ENCODE results near the gene GSS. TPM values are rescaled to one million over a fixed set of nuclear protein-coding genes. Genes with fewer than 3 reads are reported as not detected.
A peak's percentile ranks its signal among the peaks of the same experiment; 100 is the strongest.

Gene GSS
- total and polyA plus RNA-seq, 2 of the 8 experiments (the other 6 are each of a cell fraction or from before 2014, with no cell fraction given) = 34.6 to 43.2 TPM

DNA sequence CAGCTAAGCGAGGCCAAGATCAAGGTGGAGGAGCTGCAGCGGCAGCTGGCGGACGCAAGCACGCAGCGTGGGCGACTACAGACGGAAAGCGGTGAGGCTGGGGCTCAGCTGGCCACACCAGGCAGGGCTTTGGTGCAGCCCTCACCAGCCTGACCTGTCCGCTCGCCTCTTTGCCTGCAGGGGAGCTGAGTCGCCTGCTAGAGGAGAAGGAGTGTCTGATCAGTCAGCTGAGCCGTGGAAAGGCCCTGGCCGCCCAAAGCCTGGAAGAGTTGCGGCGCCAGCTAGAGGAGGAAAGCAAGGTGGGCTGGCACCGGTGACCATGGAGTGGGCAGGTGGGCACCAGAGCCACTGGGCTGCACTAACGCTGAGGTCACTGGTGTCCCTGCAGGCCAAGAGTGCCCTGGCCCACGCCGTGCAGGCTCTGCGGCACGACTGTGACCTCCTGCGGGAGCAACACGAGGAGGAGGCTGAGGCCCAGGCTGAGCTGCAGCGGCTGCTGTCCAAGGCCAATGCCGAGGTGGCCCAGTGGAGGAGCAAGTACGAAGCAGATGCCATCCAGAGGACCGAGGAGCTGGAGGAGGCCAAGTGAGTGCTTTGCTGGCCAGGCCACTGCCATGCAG lies 42.8 kb upstream of the GSS start:
- Histone ChIP-seq H3K4me3 (ENCODE audit: extremely low read depth in 1 of 4, insufficient read depth in 2 of 4, low read depth in 3 of 4, low read length in 4 of 4) (no peak overlapping the region), H3K23me2 (ENCODE audit: low read depth, low read length) (no peaks in the 10 kb centered on the region; the same call in 1 of the 2 replicates)
- peak; percentile 71 to 72 (median 72) for TF ChIP-seq CTCF (IDR thresholded peaks at IDR 0.05; ENCODE audit: control extremely low read depth in 1 of 3, insufficient read depth in 1 of 3, low read depth in 1 of 3, low read length in 3 of 3)
- TF ChIP-seq RAD21 (IDR thresholded peaks at IDR 0.05 in 1 of 2, conservative IDR thresholded peaks at IDR 0.05 in 1 of 2; ENCODE audit: low read depth in 2 of 2, low read length in 2 of 2) = peak; percentile 72 to 79
- TF ChIP-seq, protein P1, sequence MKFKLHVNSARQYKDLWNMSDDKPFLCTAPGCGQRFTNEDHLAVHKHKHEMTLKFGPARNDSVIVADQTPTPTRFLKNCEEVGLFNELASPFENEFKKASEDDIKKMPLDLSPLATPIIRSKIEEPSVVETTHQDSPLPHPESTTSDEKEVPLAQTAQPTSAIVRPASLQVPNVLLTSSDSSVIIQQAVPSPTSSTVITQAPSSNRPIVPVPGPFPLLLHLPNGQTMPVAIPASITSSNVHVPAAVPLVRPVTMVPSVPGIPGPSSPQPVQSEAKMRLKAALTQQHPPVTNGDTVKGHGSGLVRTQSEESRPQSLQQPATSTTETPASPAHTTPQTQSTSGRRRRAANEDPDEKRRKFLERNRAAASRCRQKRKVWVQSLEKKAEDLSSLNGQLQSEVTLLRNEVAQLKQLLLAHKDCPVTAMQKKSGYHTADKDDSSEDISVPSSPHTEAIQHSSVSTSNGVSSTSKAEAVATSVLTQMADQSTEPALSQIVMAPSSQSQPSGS (IDR thresholded peaks at IDR 0.05; ENCODE audit: low read length) = no peak
- TF ChIP-seq USF2 (IDR thresholded peaks at IDR 0.05; ENCODE audit: low read length) = no peak
- TF ChIP-seq SP2 (IDR thresholded peaks at IDR 0.05; ENCODE audit: low read length) = no peak

More for the DNA sequence above, 42.8 kb upstream of the GSS start:
- Histone ChIP-seq H2BK20ac (ENCODE audit: low read length) (no peak overlapping the region), H3K9ac (replicated peaks in 1 of 4; ENCODE audit: extremely low read depth in 1 of 4, low read depth in 3 of 4, low read length in 3 of 4) (no peak overlapping the region), H4K5ac (ENCODE audit: insufficient read length, low read depth, low read length) (no peak overlapping the region), H3K79me1 (ENCODE audit: low read depth, low read length) (no peaks in the 10 kb centered on the region), H3K14ac (ENCODE audit: insufficient read length) (no peak overlapping the region), H2BK120ac (replicated peaks; ENCODE audit: low read depth, low read length) (no peak overlapping the region), H3K4me2 (ENCODE audit: insufficient read depth in 1 of 2, low read depth in 2 of 2, low read length in 2 of 2) (no peak overlapping the region), H2AK5ac (ENCODE audit: low read depth, low read length) (no peak overlapping the region; the same call in 1 of the 2 replicates), H3K18ac (ENCODE audit: extremely low read depth, low read length) (no peak overlapping the region), H2BK15ac (ENCODE audit: low read length) (no peak overlapping the region), H3K56ac (replicated peaks; ENCODE audit: insufficient read length, low read depth, low read length) (no peak overlapping the region), H3K4me1 (replicated peaks in 1 of 4; ENCODE audit: control insufficient read depth in 3 of 4, insufficient read depth in 4 of 4, low read length in 3 of 4) (peaks cover 0 to 2% (median 0%) of the 10 kb centered on the region in 4 experiments; a peak in 2 of 7 replicates), H3K27ac (ENCODE audit: low read depth, low read length) (no peak overlapping the region), H3K9me3 (ENCODE audit: insufficient read depth in 2 of 2, low read depth in 1 of 2, low read length in 1 of 2) (no peaks in the 10 kb centered on the region), H2AFZ (ENCODE audit: low read length) (no peak overlapping the region), H4K20me1 (replicated peaks in 1 of 2; ENCODE audit: control insufficient read depth in 1 of 2, insufficient read depth in 2 of 2, low read length in 2 of 2) (peaks cover 6 to 9% of the 10 kb centered on the region in 2 experiments), H4K91ac (replicated peaks; ENCODE audit: insufficient read length, low read length) (no peak overlapping the region), H3K36me3 (ENCODE audit: control insufficient read depth in 2 of 4, insufficient read depth in 4 of 4, low read length in 3 of 4) (peaks cover 4 to 26% (median 20%) of the 10 kb centered on the region in 4 experiments; a peak in 5 of 8 replicates), H3K79me2 (ENCODE audit: control insufficient read depth in 1 of 2, insufficient read depth in 2 of 2, low read length in 2 of 2) (no peaks in the 10 kb centered on the region), H3K23ac (ENCODE audit: insufficient read length) (no peak overlapping the region), H2BK5ac (ENCODE audit: low read depth, low read length) (0 out of 2 replicates have a peak overlapping the region, but pooled peaks have one; percentile 24), H4K8ac (ENCODE audit: extremely low read depth, insufficient read depth, low read length) (no peak overlapping the region), H3K27me3 (replicated peaks in 1 of 4; ENCODE audit: control insufficient read depth in 3 of 4, extremely low read depth in 1 of 4, insufficient read depth in 3 of 4, low read length in 3 of 4) (no peaks in the 10 kb centered on the region), H3K4ac (replicated peaks; ENCODE audit: insufficient read length, low read depth, low read length) (peak overlapping the region; percentile 75), H2BK12ac (ENCODE audit: low read depth, low read length) (no peak overlapping the region)
- FAIRE-seq (no peak), DNase-seq (ENCODE audit: low read depth in 1 of 2, low spot score in 2 of 2) (peak in 1 of 2 experiments; percentile 66)
- ChIA-PET CTCF (ENCODE audit: partially characterized antibody) (interaction anchor here (0.5 to 4.7 kb wide), 22 partner anchors 12 to 270 kb away, joined by 3 to 64 read pairs (median 4); partner anchors contain the start of genes ACSS2 and GGT7), POLR2A (ENCODE audit: partially characterized antibody) (interaction anchor here (1.1 to 1.7 kb wide), 6 partner anchors 11 to 63 kb away, joined by 3 to 4 read pairs (median 4); partner anchors contain the start of genes GSS and MYH7B)
- 93% methylated on average over 28 of the region's 28 CpGs; no CpG with 5 or more reads in 1 of the 2 experiments for WGBS, 2 experiments (ENCODE audit: extremely low coverage in 1 of 2, insufficient coverage in 1 of 2, insufficient read length in 1 of 2, insufficient replicate concordance in 2 of 2, low coverage in 1 of 2, low lambda C conversion rate in 2 of 2, missing lambda C conversion rate in 1 of 2)

Measured in H1 (cell line).